ENCODE results near the gene CACNA1G.

DNA sequence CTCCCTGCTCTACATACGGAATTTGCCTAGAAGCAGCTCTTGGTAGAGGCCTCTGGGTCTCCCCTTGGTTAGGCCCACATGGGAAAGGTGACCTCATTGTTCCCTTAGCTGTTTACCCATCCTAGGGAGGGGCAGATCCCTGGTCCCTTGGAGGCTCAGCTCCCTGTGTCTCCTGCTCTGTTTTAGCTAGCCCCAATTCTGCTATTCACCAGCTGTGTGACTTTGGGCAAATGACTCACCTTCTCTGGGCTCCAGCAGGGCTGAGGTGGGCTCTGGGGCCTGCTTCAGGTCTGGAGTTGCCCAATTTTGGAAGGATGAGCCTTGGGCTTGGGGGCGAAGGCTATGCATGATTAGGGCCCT lies 78.1 kb downstream of the CACNA1G start:
- TF ChIP-seq, protein P1, sequence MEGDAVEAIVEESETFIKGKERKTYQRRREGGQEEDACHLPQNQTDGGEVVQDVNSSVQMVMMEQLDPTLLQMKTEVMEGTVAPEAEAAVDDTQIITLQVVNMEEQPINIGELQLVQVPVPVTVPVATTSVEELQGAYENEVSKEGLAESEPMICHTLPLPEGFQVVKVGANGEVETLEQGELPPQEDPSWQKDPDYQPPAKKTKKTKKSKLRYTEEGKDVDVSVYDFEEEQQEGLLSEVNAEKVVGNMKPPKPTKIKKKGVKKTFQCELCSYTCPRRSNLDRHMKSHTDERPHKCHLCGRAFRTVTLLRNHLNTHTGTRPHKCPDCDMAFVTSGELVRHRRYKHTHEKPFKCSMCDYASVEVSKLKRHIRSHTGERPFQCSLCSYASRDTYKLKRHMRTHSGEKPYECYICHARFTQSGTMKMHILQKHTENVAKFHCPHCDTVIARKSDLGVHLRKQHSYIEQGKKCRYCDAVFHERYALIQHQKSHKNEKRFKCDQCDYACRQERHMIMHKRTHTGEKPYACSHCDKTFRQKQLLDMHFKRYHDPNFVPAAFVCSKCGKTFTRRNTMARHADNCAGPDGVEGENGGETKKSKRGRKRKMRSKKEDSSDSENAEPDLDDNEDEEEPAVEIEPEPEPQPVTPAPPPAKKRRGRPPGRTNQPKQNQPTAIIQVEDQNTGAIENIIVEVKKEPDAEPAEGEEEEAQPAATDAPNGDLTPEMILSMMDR (IDR thresholded peaks at IDR 0.05; ENCODE audit: low read depth, low read length, poor library complexity, severe bottlenecking) = no peak
- no peak for TF ChIP-seq EZH2phosphoT487 (IDR thresholded peaks at IDR 0.05; ENCODE audit: borderline replicate concordance, low read length)
